ENCODE measurements around the gene KANK2.

The KANK2 gene

GRCh38 chr19:11198769-11199424, 1.6 kb upstream of the KANK2 start:
- no peak overlapping the region for H3K4me3 ChIP-seq (ENCODE audit: control insufficient read depth, low read depth, low read length)
- TF ChIP-seq CTCF (IDR thresholded peaks at IDR 0.05; ENCODE audit: control insufficient read depth, insufficient read depth, low read depth, low read length, missing control alignments): no peak
- DNase-seq (ENCODE audit: low read depth): no peak

- no peak overlapping the region for H3K4me3 ChIP-seq (ENCODE audit: control insufficient read depth, low read depth, low read length)
- no peak for DNase-seq (ENCODE audit: low read depth)
- TF ChIP-seq CTCF (IDR thresholded peaks at IDR 0.05; ENCODE audit: control insufficient read depth, insufficient read depth, low read depth, low read length, missing control alignments): no peak
Measured at GRCh38 chr19:11198175-11198534, 810 bp upstream of the KANK2 start.

- no peak for DNase-seq (ENCODE audit: low read depth)
- peak overlapping the region; percentile 90 for H3K4me3 ChIP-seq (ENCODE audit: control insufficient read depth, low read depth, low read length)
- no peak for TF ChIP-seq CTCF (IDR thresholded peaks at IDR 0.05; ENCODE audit: control insufficient read depth, insufficient read depth, low read depth, low read length, missing control alignments)
Measured at GRCh38 chr19:11196406-11197287, 698 bp downstream of the KANK2 start.

GRCh38 chr19:11195681-11196080, 1.7 kb downstream of the KANK2 start:
- peak overlapping the region; percentile 43 for H3K4me3 ChIP-seq (ENCODE audit: control insufficient read depth, low read depth, low read length)
- TF ChIP-seq CTCF (IDR thresholded peaks at IDR 0.05; ENCODE audit: control insufficient read depth, insufficient read depth, low read depth, low read length, missing control alignments): no peak
- no peak for DNase-seq (ENCODE audit: low read depth)

GRCh38 chr19:11194656-11195558, 2.4 kb downstream of the KANK2 start:
- DNase-seq (ENCODE audit: low read depth): no peak
- peak overlapping the region; percentile 43 for H3K4me3 ChIP-seq (ENCODE audit: control insufficient read depth, low read depth, low read length)

More at GRCh38 chr19:11194656-11195558, 2.4 kb downstream of the KANK2 start:
- no peak for TF ChIP-seq CTCF (IDR thresholded peaks at IDR 0.05; ENCODE audit: control insufficient read depth, insufficient read depth, low read depth, low read length, missing control alignments)

Data from AG09309 (cell line).